ENCODE results near the gene CXCL1.

CXCL1 gene

GRCh38 chr4:73860181-73860580 is 9.0 kb upstream of the CXCL1 start:
- no peak for TF ChIP-seq CTCF (IDR thresholded peaks at IDR 0.05; ENCODE audit: insufficient read depth, low read length, poor library complexity, severe bottlenecking)
- H3K36me3 ChIP-seq (ENCODE audit: control insufficient read depth, insufficient read depth, low read length) = no peaks in the 10 kb centered on the region

GRCh38 chr4:73860917-73861316 is 8.3 kb upstream of the CXCL1 start:
- no peaks in the 10 kb centered on the region for H3K27me3 ChIP-seq (replicated peaks; ENCODE audit: control insufficient read depth, insufficient read depth, low read length)
- TF ChIP-seq CTCF (IDR thresholded peaks at IDR 0.05; ENCODE audit: insufficient read depth, low read length, poor library complexity, severe bottlenecking) = no peak
- H3K36me3 ChIP-seq (ENCODE audit: control insufficient read depth, insufficient read depth, low read length) = no peaks in the 10 kb centered on the region
- DNase-seq (ENCODE audit: extremely low read depth, insufficient read length) = no peak
- H3K4me3 ChIP-seq (replicated peaks; ENCODE audit: low read depth, low read length) = no peak overlapping the region

More at GRCh38 chr4:73860181-73860580, 9.0 kb upstream of the CXCL1 start:
- Histone ChIP-seq H3K27me3 (replicated peaks; ENCODE audit: control insufficient read depth, insufficient read depth, low read length) (no peaks in the 10 kb centered on the region), H3K4me3 (replicated peaks; ENCODE audit: low read depth, low read length) (no peak overlapping the region)
- DNase-seq (ENCODE audit: extremely low read depth, insufficient read length) = no peak

GRCh38 chr4:73862322-73862721 is 6.9 kb upstream of the CXCL1 start:
- Histone ChIP-seq H3K36me3 (ENCODE audit: control insufficient read depth, insufficient read depth, low read length) (no peaks in the 10 kb centered on the region), H3K4me3 (replicated peaks; ENCODE audit: low read depth, low read length) (no peak overlapping the region), H3K27me3 (replicated peaks; ENCODE audit: control insufficient read depth, insufficient read depth, low read length) (no peaks in the 10 kb centered on the region)
- DNase-seq (ENCODE audit: extremely low read depth, insufficient read length) = no peak
- no peak for TF ChIP-seq CTCF (IDR thresholded peaks at IDR 0.05; ENCODE audit: insufficient read depth, low read length, poor library complexity, severe bottlenecking)

GRCh38 chr4:73864365-73864764 is 4.8 kb upstream of the CXCL1 start:
- no peaks in the 10 kb centered on the region for H3K36me3 ChIP-seq (ENCODE audit: control insufficient read depth, insufficient read depth, low read length)
- no peak for DNase-seq (ENCODE audit: extremely low read depth, insufficient read length)
- peak; percentile 60 for TF ChIP-seq CTCF (IDR thresholded peaks at IDR 0.05; ENCODE audit: insufficient read depth, low read length, poor library complexity, severe bottlenecking)
- no peak overlapping the region for H3K4me3 ChIP-seq (replicated peaks; ENCODE audit: low read depth, low read length)
- no peaks in the 10 kb centered on the region for H3K27me3 ChIP-seq (replicated peaks; ENCODE audit: control insufficient read depth, insufficient read depth, low read length)

- no peak for TF ChIP-seq CTCF (IDR thresholded peaks at IDR 0.05; ENCODE audit: insufficient read depth, low read length, poor library complexity, severe bottlenecking)
Measured at GRCh38 chr4:73864961-73865360, 4.2 kb upstream of the CXCL1 start.

GRCh38 chr4:73865431-73866096 is 3.6 kb upstream of the CXCL1 start:
- DNase-seq (ENCODE audit: extremely low read depth, insufficient read length) = no peak

More at GRCh38 chr4:73864961-73865360, 4.2 kb upstream of the CXCL1 start:
- Histone ChIP-seq H3K27me3 (replicated peaks; ENCODE audit: control insufficient read depth, insufficient read depth, low read length) (no peaks in the 10 kb centered on the region), H3K4me3 (replicated peaks; ENCODE audit: low read depth, low read length) (no peak overlapping the region), H3K36me3 (ENCODE audit: control insufficient read depth, insufficient read depth, low read length) (no peaks in the 10 kb centered on the region)
- DNase-seq (ENCODE audit: extremely low read depth, insufficient read length) = no peak

More at GRCh38 chr4:73865431-73866096, 3.6 kb upstream of the CXCL1 start:
- Histone ChIP-seq H3K36me3 (ENCODE audit: control insufficient read depth, insufficient read depth, low read length) (no peaks in the 10 kb centered on the region), H3K27me3 (replicated peaks; ENCODE audit: control insufficient read depth, insufficient read depth, low read length) (no peaks in the 10 kb centered on the region), H3K4me3 (replicated peaks; ENCODE audit: low read depth, low read length) (no peak overlapping the region)
- TF ChIP-seq CTCF (IDR thresholded peaks at IDR 0.05; ENCODE audit: insufficient read depth, low read length, poor library complexity, severe bottlenecking) = no peak
